AG20443 (cell line): ENCODE results near the gene SLCO1B3.

Experiments
- DNase-seq: peaks from one replicate; pipeline ENCODE4 v3.0.0; 2012; ENCODE audit warnings: low spot score, mixed read lengths

The SLCO1B3 gene

DNA sequence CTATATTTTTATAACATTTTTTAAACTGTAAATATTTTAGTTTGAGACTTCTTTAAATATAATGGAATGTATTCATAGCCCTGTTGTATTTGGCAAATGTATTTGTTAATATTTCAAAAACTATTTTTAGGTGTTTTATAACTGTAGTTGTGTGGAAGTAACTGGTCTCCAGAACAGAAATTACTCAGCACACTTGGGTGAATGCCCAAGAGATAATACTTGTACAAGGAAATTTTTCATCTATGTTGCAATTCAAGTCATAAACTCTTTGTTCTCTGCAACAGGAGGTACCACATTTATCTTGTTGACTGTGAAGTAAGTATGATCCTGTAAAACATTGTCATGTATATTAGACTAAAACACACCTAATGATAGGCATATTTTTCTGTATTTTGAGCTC, 72.8 kb downstream of the SLCO1B3 start:
- no peak for DNase-seq

- no peak for DNase-seq
Observed at GRCh38 chr12:20885116-20885515, 74.6 kb downstream of the SLCO1B3 start.

DNA sequence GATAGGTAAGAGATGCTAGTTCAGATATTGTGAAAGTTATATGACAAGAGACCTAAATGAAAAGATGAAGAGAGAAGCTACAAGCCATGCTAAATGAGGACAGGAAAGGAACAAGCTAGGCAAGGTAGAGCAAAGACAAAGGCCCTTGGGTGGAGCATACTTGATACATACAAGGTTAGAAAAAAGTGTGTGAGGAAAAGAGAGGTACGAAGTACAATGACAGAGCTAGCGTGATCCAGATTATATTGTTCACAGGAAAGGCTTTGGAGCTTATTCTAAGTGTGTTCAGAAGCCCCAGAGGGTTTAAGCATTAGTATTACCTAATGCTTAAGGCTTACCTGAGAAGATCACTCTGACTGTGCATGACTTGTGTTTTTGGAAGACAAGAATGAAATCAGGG, 75.0 kb downstream of the SLCO1B3 start:
- no peak for DNase-seq

DNA sequence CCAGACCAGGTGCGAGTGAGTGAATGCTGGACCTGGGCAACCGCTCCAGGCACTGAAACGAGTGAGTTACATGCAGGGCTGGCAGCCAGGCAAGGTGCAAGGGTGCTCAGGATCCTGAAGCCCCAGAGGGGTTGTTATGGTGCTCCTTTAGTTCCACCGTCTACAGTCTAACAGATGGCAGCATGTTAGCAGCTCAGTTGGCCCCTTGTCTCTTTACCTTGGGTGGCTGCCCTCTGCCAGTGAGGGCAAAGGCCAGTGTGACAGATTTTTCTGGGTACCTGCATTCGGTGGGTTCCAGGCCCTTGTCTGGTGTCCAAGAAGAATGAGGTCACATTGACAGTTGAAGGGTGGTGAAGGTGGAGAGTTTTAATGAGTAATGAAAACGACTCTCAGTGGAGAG, 106.8 kb downstream of the SLCO1B3 start:
- no peak for DNase-seq

GRCh38 chr12:20917819-20918218, 107.3 kb downstream of the SLCO1B3 start:
- no peak for DNase-seq

- no peak for DNase-seq
Observed at GRCh38 chr12:20931894-20932293, 121.4 kb downstream of the SLCO1B3 start.

- DNase-seq = no peak
Observed at GRCh38 chr12:20946732-20947131, 136.2 kb downstream of the SLCO1B3 start.

GRCh38 chr12:20950248-20950647, 139.7 kb downstream of the SLCO1B3 start:
- peak; percentile 9 for DNase-seq

GRCh38 chr12:20963303-20963702, 152.8 kb downstream of the SLCO1B3 start:
- no peak for DNase-seq

- DNase-seq = no peak
Observed at GRCh38 chr12:20963762-20964161, 153.3 kb downstream of the SLCO1B3 start.
